ENCODE measurements around the gene SYNE2.

SYNE2 gene

GRCh38 chr14:64147126-64147790 is 294.5 kb downstream of the SYNE2 start:
- DNase-seq (ENCODE audit: low read depth), result no peak
- TF ChIP-seq CTCF (IDR thresholded peaks at IDR 0.05; ENCODE audit: insufficient read depth, low read depth, low read length, missing control alignments), result no peak

GRCh38 chr14:64149921-64150320 is 297.1 kb downstream of the SYNE2 start:
- no peak for TF ChIP-seq CTCF (IDR thresholded peaks at IDR 0.05; ENCODE audit: insufficient read depth, low read depth, low read length, missing control alignments)
- no peak overlapping the region for H3K4me3 ChIP-seq (ENCODE audit: low read depth, low read length)
- no peak for DNase-seq (ENCODE audit: low read depth)

More at GRCh38 chr14:64147126-64147790, 294.5 kb downstream of the SYNE2 start:
- H3K4me3 ChIP-seq (ENCODE audit: low read depth, low read length), result no peak overlapping the region

GRCh38 chr14:64158608-64159007 is 305.8 kb downstream of the SYNE2 start:
- DNase-seq (ENCODE audit: low read depth), result no peak
- no peak for TF ChIP-seq CTCF (IDR thresholded peaks at IDR 0.05; ENCODE audit: insufficient read depth, low read depth, low read length, missing control alignments)
- H3K4me3 ChIP-seq (ENCODE audit: low read depth, low read length), result no peak overlapping the region

- DNase-seq (ENCODE audit: low read depth), result no peak
- no peak overlapping the region for H3K4me3 ChIP-seq (ENCODE audit: low read depth, low read length)
- peak; percentile 17 for TF ChIP-seq CTCF (IDR thresholded peaks at IDR 0.05; ENCODE audit: insufficient read depth, low read depth, low read length, missing control alignments)
These were observed 306.8 kb downstream of the SYNE2 start for GRCh38 chr14:64159588-64159987.

GRCh38 chr14:64170181-64170580 is 317.4 kb downstream of the SYNE2 start:
- no peak for DNase-seq (ENCODE audit: low read depth)
- H3K4me3 ChIP-seq (ENCODE audit: low read depth, low read length), result no peak overlapping the region
- TF ChIP-seq CTCF (IDR thresholded peaks at IDR 0.05; ENCODE audit: insufficient read depth, low read depth, low read length, missing control alignments), result no peak

GRCh38 chr14:64174922-64175782 is 322.3 kb downstream of the SYNE2 start:
- no peak overlapping the region for H3K4me3 ChIP-seq (ENCODE audit: low read depth, low read length)
- no peak for DNase-seq (ENCODE audit: low read depth)
- no peak for TF ChIP-seq CTCF (IDR thresholded peaks at IDR 0.05; ENCODE audit: insufficient read depth, low read depth, low read length, missing control alignments)

Measured in GM12865 (cell line).